Motor neuron (in vitro differentiated cells): ENCODE results near the gene ITGB7. TPM values are rescaled to one million over a fixed set of nuclear protein-coding genes. Genes with fewer than 3 reads are reported as not detected.
A peak's percentile ranks its signal among the peaks of the same experiment; 100 is the strongest.

Source experiments
- ATAC-seq, 8 experiments: fragments of 200-7000 bp; cut with Tn5 transposase; replicated peaks in 6 of 8; 2 replicates each; pipeline ENCODE4 v1.8.0; 2021; ENCODE audit warnings: mild to moderate bottlenecking in 8 of 8, moderate library complexity in 8 of 8
- H3K27ac ChIP-seq, 2 donors: fragments of 250-450 bp; sonication (Bioruptor Pico); 2 replicates each; pipeline ENCODE4 v1.9.0; 2021; ENCODE audit warnings: antibody characterized with exemption in 2 of 2, mild to moderate bottlenecking in 2 of 2, moderate library complexity in 1 of 2
- H3K4me1 ChIP-seq, 2 donors: fragments of 250-450 bp; sonication (Bioruptor Pico); replicated peaks in 1 of 2; 2 replicates each; pipeline ENCODE4 v1.6.1; 2021; ENCODE audit warnings: antibody characterized with exemption in 2 of 2, mild to moderate bottlenecking in 2 of 2, moderate library complexity in 1 of 2
- H3K4me3 ChIP-seq, 5 donors: fragments of 250-450 bp; sonication (Bioruptor Pico); 2 replicates each; pipeline ENCODE4 v1.9.0; 2021; ENCODE audit warnings: antibody characterized with exemption in 5 of 5, mild to moderate bottlenecking in 5 of 5, moderate library complexity in 4 of 5
- WGBS, 10 experiments: fragments of 450-650 bp; shearing (Covaris generic); methylation state at CpG; one replicate each; pipeline ENCODE4 v1.0.0; 2022; 5-methylcytosine and 5-hydroxymethylcytosine counted together
- in situ Hi-C, 9 experiments: fragments of 400-800 bp; cut with MboI; loops; one replicate each; pipeline ENCODE4 v1.15.0; 2021; ENCODE audit warnings: low sequenced_read_pairs in 9 of 9, low pct_unique_long_range_greater_than_20kb in 2 of 9; ENCODE audit not compliant: unreplicated experiment in 9 of 9
- total RNA-seq, 8 experiments: library from RNA; unstranded; fragments of 300-600 nt; gene quantifications; 2 replicates each; pipeline versions ENCODE4 v1.2.3 to v1.2.4, GENCODE V29; 2022

The ITGB7 gene
- total RNA-seq, 8 experiments from 2014 or later: 0.05 to 1.6 (median 0.80) TPM

GRCh38 chr12:53198486-53199110, 8.5 kb downstream of the ITGB7 start:
- in situ Hi-C loops: loop anchor here in 1 of 9 experiments (25.0 kb wide), 1 partner anchor 89 kb away; the partner anchor contains the start of genes MYG1 and PFDN5
- H3K4me3 ChIP-seq: no peak overlapping the region
- no peak overlapping the region for H3K27ac ChIP-seq
- ATAC-seq: peak in 1 of 8 experiments; percentile 5
- H3K4me1 ChIP-seq: no peaks in the 10 kb centered on the region
- 60 to 100% (median 91%) methylated on average over 1 to 2 of the region's 5 CpGs; no CpG with 5 or more reads in 2 of the 10 experiments for WGBS, 10 experiments

- no peak overlapping the region for H3K4me3 ChIP-seq
- ATAC-seq: peak in 3 of 8 experiments; percentile 4 to 26 (median 8)
- H3K4me1 ChIP-seq: no peaks in the 10 kb centered on the region
- H3K27ac ChIP-seq: no peak overlapping the region
- 40 to 100% (median 83%) methylated on average over 1 to 10 of the region's 19 CpGs; no CpG with 5 or more reads in 3 of the 10 experiments for WGBS, 10 experiments
- in situ Hi-C loops: loop anchor here in 1 of 9 experiments (25.0 kb wide), 1 partner anchor 90 kb away; the partner anchor contains the start of genes MYG1 and PFDN5
Measured at GRCh38 chr12:53197011-53197640, 9.9 kb downstream of the ITGB7 start.

- 57 to 100% (median 85%) methylated on average over 1 to 6 of the region's 14 CpGs; no CpG with 5 or more reads in 3 of the 10 experiments for WGBS, 10 experiments
- ATAC-seq: no peak
- H3K4me1 ChIP-seq: no peaks in the 10 kb centered on the region
- H3K27ac ChIP-seq: no peak overlapping the region
- no peak overlapping the region for H3K4me3 ChIP-seq
- in situ Hi-C loops: loop anchor here in 1 of 9 experiments (25.0 kb wide), 1 partner anchor 91 kb away; the partner anchor contains the start of genes MYG1 and PFDN5
Measured at GRCh38 chr12:53196486-53196885, 10.6 kb downstream of the ITGB7 start.

GRCh38 chr12:53195516-53196420, 11.3 kb downstream of the ITGB7 start:
- no peak for ATAC-seq
- Histone ChIP-seq H3K4me3 (no peak overlapping the region), H3K27ac (no peak overlapping the region), H3K4me1 (no peaks in the 10 kb centered on the region)
- WGBS, 10 experiments: 20 to 100% (median 60%) methylated on average over 1 to 4 of the region's 10 CpGs; no CpG with 5 or more reads in 1 of the 10 experiments
- in situ Hi-C loops: loop anchor here in 1 of 9 experiments (25.0 kb wide), 1 partner anchor 92 kb away; the partner anchor contains the start of genes MYG1 and PFDN5

GRCh38 chr12:53194973-53195372, 12.1 kb downstream of the ITGB7 start:
- no peak for ATAC-seq
- H3K27ac ChIP-seq: no peak overlapping the region
- in situ Hi-C loops: loop anchor here in 1 of 9 experiments (25.0 kb wide), 1 partner anchor 92 kb away; the partner anchor contains the start of genes MYG1 and PFDN5
- 67 to 100% (median 83%) methylated on average over 1 of the region's 1 CpG; no CpG with 5 or more reads in 7 of the 10 experiments for WGBS, 10 experiments
- H3K4me1 ChIP-seq: no peaks in the 10 kb centered on the region
- H3K4me3 ChIP-seq: no peak overlapping the region

GRCh38 chr12:53193985-53194716, 12.9 kb downstream of the ITGB7 start:
- WGBS, 10 experiments: 20 to 80% (median 62%) methylated on average over 1 to 11 of the region's 11 CpGs; no CpG with 5 or more reads in 4 of the 10 experiments
- Histone ChIP-seq H3K27ac (no peak overlapping the region), H3K4me1 (no peaks in the 10 kb centered on the region), H3K4me3 (no peak overlapping the region)
- in situ Hi-C loops: loop anchor here in 1 of 9 experiments (25.0 kb wide), 1 partner anchor 93 kb away; the partner anchor contains the start of genes MYG1 and PFDN5
- ATAC-seq: no peak

GRCh38 chr12:53193040-53193439, 14.0 kb downstream of the ITGB7 start:
- Histone ChIP-seq H3K4me1 (no peaks in the 10 kb centered on the region), H3K27ac (no peak overlapping the region), H3K4me3 (no peak overlapping the region)
- ATAC-seq: no peak
- WGBS, 10 experiments: 80 to 100% (median 88%) methylated on average over 1 to 6 of the region's 9 CpGs; no CpG with 5 or more reads in 7 of the 10 experiments
- in situ Hi-C loops: loop anchor here in 1 of 9 experiments (25.0 kb wide), 1 partner anchor 94 kb away; the partner anchor contains the start of genes MYG1 and PFDN5

- in situ Hi-C loops: loop anchor here in 1 of 9 experiments (25.0 kb wide), 1 partner anchor 95 kb away; the partner anchor contains the start of genes MYG1 and PFDN5
Measured at GRCh38 chr12:53192531-53193021, 14.5 kb downstream of the ITGB7 start.

GRCh38 chr12:53191885-53192530, 15.0 kb downstream of the ITGB7 start:
- ATAC-seq: no peak
- 82 to 100% (median 85%) methylated on average over 2 to 7 of the region's 14 CpGs; no CpG with 5 or more reads in 7 of the 10 experiments for WGBS, 10 experiments
- no peak overlapping the region for H3K4me3 ChIP-seq
- in situ Hi-C loops: loop anchor here in 1 of 9 experiments (25.0 kb wide), 1 partner anchor 95 kb away; the partner anchor contains the start of genes MYG1 and PFDN5
- no peaks in the 10 kb centered on the region for H3K4me1 ChIP-seq
- H3K27ac ChIP-seq: no peak overlapping the region

More at GRCh38 chr12:53192531-53193021, 14.5 kb downstream of the ITGB7 start:
- no peak for ATAC-seq
- H3K4me3 ChIP-seq: no peak overlapping the region
- no peak overlapping the region for H3K27ac ChIP-seq
- H3K4me1 ChIP-seq: no peaks in the 10 kb centered on the region
- 75 to 100% (median 94%) methylated on average over 2 to 5 of the region's 14 CpGs; no CpG with 5 or more reads in 6 of the 10 experiments for WGBS, 10 experiments

GRCh38 chr12:53191096-53191884, 15.8 kb downstream of the ITGB7 start:
- WGBS, 10 experiments: 60 to 100% (median 83%) methylated on average over 1 to 7 of the region's 11 CpGs; no CpG with 5 or more reads in 3 of the 10 experiments
- ATAC-seq: peak in 2 of 8 experiments; percentile 4 to 28
- Histone ChIP-seq H3K27ac (no peak overlapping the region), H3K4me1 (no peaks in the 10 kb centered on the region), H3K4me3 (no peak overlapping the region)
- in situ Hi-C loops: loop anchor here in 1 of 9 experiments (25.0 kb wide), 1 partner anchor 96 kb away; the partner anchor contains the start of genes MYG1 and PFDN5
